Lung (tissue), 12 donors: ENCODE data around the gene DISC1. TPM values are rescaled to one million over a fixed set of nuclear protein-coding genes. Genes with fewer than 3 reads are reported as not detected.

Source experiments
- ATAC-seq: fragments of 200-7000 bp; cut with Tn5 transposase; one replicate; pipeline ENCODE4 v1.9.1; 2020; ENCODE audit warnings: moderate number of reproducible peaks; ENCODE audit not compliant: insufficient read depth, low FRiP score
- DNase-seq, 3 donors: peaks; one replicate each; pipeline ENCODE4 v3.0.0-alpha.2; 2013 to 2017
- H3K27ac ChIP-seq, 2 donors: one replicate each; pipeline ENCODE4 v1.5.1; 2013; ENCODE audit warnings: mild to moderate bottlenecking in 2 of 2, moderate library complexity in 2 of 2, control low read depth in 1 of 2, inconsistent platforms in 1 of 2, low read depth in 1 of 2, low read length in 1 of 2
- H3K27me3 ChIP-seq, 3 donors: one replicate each; pipeline ENCODE4 v1.5.1; 2013; ENCODE audit warnings: low read length in 2 of 3; ENCODE audit not compliant: control insufficient read depth in 3 of 3, insufficient read depth in 3 of 3
- H3K36me3 ChIP-seq, 4 donors: one replicate each; pipeline ENCODE4 v1.5.1; 2013; ENCODE audit warnings: low read length in 4 of 4, mild to moderate bottlenecking in 1 of 4, moderate library complexity in 1 of 4; ENCODE audit not compliant: control insufficient read depth in 4 of 4, insufficient read depth in 4 of 4
- H3K4me1 ChIP-seq, 5 donors: one replicate each; pipeline ENCODE4 v1.5.1; 2013; ENCODE audit warnings: low read length in 5 of 5, mild to moderate bottlenecking in 2 of 5, moderate library complexity in 1 of 5; ENCODE audit not compliant: control insufficient read depth in 5 of 5, insufficient read depth in 5 of 5
- H3K4me3 ChIP-seq: one replicate; pipeline ENCODE4 v1.5.1; 2013; ENCODE audit warnings: mild to moderate bottlenecking, control low read depth, moderate library complexity
- H3K9ac ChIP-seq, 2 donors: one replicate each; pipeline ENCODE4 v1.5.1; 2013; ENCODE audit warnings: low read length in 2 of 2, control low read depth in 1 of 2; ENCODE audit not compliant: insufficient read depth in 1 of 2
- H3K9me3 ChIP-seq, 4 donors: one replicate each; pipeline ENCODE4 v1.5.1; 2013; ENCODE audit warnings: low read length in 3 of 4, mild to moderate bottlenecking in 1 of 4, moderate library complexity in 1 of 4; ENCODE audit not compliant: control insufficient read depth in 4 of 4, insufficient read depth in 3 of 4
- WGBS, 2 donors: extraction: QIAGEN DNeasy Blood & Tissue Kit; methylation state at CpG; one replicate each; pipeline ENCODE4 v1.1.7; 2013; 5-methylcytosine and 5-hydroxymethylcytosine counted together
- polyA plus RNA-seq, 2 donors: library from polyadenylated mRNA; stranded (reverse); fragments of 200-250 nt; gene quantifications; one replicate each; pipeline ENCODE4 v1.2.1, GENCODE V29; 2013
- total RNA-seq, 2 donors: library from RNA; depleted of rRNA in 1 of 2; stranded (reverse); fragments of >200 nt in 1 of 2; gene quantifications; one replicate each; pipeline ENCODE4 v1.2.1, GENCODE V29; 2014 to 2021
- TF ChIP-seq, protein P1 (sequence below): IDR thresholded peaks from 2 replicates; pipeline ENCODE4 v1.5.1; 2012; ENCODE audit warnings: mild to moderate bottlenecking; ENCODE audit errors: control extremely low read depth, extremely low read depth
- donor health status: control.
- donor health status: control.
- donor health status: Bipolar disorder and iron deficiency.
- donor health status: healthy.
- donor health status: DM: yes; HTN: yes; CAD: no.

The DISC1 gene
- total and polyA plus RNA-seq, 4 donors, result 0.98 to 32.9 (median 6.1) TPM

GRCh38 chr1:231970684-231971083, 344.1 kb downstream of the DISC1 start:
- H3K4me1 ChIP-seq, result peaks cover 0 to 22% (median 5%) of the 10 kb centered on the region in 5 donors
- H3K9me3 ChIP-seq, result no peaks in the 10 kb centered on the region
- H3K27ac ChIP-seq, result no peak overlapping the region
- H3K36me3 ChIP-seq, result peaks cover 0 to 1% (median 0%) of the 10 kb centered on the region in 4 donors
- no peak overlapping the region for H3K9ac ChIP-seq
- no peak overlapping the region for H3K4me3 ChIP-seq
- DNase-seq, result peak in 1 of 3 donors; percentile 17
- 43 to 69% methylated on average over 2 of the region's 2 CpGs for WGBS, 2 donors
- TF ChIP-seq, protein P1, sequence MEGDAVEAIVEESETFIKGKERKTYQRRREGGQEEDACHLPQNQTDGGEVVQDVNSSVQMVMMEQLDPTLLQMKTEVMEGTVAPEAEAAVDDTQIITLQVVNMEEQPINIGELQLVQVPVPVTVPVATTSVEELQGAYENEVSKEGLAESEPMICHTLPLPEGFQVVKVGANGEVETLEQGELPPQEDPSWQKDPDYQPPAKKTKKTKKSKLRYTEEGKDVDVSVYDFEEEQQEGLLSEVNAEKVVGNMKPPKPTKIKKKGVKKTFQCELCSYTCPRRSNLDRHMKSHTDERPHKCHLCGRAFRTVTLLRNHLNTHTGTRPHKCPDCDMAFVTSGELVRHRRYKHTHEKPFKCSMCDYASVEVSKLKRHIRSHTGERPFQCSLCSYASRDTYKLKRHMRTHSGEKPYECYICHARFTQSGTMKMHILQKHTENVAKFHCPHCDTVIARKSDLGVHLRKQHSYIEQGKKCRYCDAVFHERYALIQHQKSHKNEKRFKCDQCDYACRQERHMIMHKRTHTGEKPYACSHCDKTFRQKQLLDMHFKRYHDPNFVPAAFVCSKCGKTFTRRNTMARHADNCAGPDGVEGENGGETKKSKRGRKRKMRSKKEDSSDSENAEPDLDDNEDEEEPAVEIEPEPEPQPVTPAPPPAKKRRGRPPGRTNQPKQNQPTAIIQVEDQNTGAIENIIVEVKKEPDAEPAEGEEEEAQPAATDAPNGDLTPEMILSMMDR, result no peak
- H3K27me3 ChIP-seq, result no peaks in the 10 kb centered on the region
- ATAC-seq, result no peak

- H3K27me3 ChIP-seq, result no peaks in the 10 kb centered on the region
- H3K9me3 ChIP-seq, result no peaks in the 10 kb centered on the region
- peak in 2 of 3 donors; percentile 26 to 53 for DNase-seq
- no peak overlapping the region for H3K9ac ChIP-seq
- no peak overlapping the region for H3K4me3 ChIP-seq
- ATAC-seq, result no peak
- TF ChIP-seq, protein P1, result no peak
- H3K36me3 ChIP-seq, result peaks cover 0 to 1% (median 0%) of the 10 kb centered on the region in 4 donors
- H3K27ac ChIP-seq, result peak overlapping the region in 1 of 2 donors; percentile 29
- H3K4me1 ChIP-seq, result peaks cover 0 to 22% (median 5%) of the 10 kb centered on the region in 5 donors
- WGBS, 2 donors, result 68 to 70% methylated on average over 12 of the region's 12 CpGs
These were observed 345.0 kb downstream of the DISC1 start for GRCh38 chr1:231971397-231972110.

DNA sequence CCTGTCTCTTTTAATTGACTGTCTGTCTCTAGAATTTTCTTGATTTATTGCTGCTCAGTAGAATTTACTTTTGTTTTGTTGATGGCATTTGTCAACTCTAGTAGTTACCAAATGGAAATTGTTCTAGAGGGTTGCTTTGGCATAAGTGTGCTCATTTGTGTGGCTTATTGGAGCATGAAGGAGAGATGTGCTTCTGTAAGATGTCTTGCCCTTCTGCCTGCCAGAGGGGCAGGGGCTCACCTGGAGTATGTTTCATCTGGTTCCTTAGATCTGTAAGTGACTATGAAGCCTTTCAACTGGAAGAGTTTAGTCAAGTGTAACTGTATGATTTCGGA, 345.5 kb downstream of the DISC1 start:
- TF ChIP-seq, protein P1, result no peak
- Histone ChIP-seq H3K4me3 (no peak overlapping the region), H3K4me1 (peaks cover 0 to 22% (median 5%) of the 10 kb centered on the region in 5 donors), H3K9ac (no peak overlapping the region), H3K27ac (peak overlapping the region in 1 of 2 donors; percentile 29), H3K9me3 (no peaks in the 10 kb centered on the region), H3K36me3 (peaks cover 0 to 3% (median 0%) of the 10 kb centered on the region in 4 donors), H3K27me3 (no peaks in the 10 kb centered on the region)
- DNase-seq (no peak), ATAC-seq (no peak)
- WGBS, 2 donors, result 96 to 97% methylated on average over 1 of the region's 1 CpG

DNA sequence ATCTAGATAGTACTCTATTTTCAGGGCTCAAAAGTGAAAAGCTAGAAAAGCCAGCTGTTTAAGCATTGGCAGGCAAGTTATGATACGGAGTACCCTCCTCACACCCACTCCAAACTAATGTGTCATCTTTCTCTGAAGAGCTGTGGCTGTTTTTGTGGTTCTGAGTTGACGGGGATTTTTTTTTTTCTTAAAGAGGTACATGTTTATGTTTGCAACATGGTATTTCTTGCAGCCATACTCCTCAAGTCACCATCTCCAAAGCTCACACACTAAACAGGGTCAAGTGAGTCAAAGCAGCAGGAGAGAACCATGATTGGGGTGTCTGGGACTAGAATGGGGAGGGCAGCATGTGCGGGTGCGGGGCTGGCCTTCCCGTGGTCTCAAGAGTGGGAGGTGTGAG, 347.2 kb downstream of the DISC1 start:
- peaks cover 0 to 3% (median 0%) of the 10 kb centered on the region in 4 donors for H3K36me3 ChIP-seq
- WGBS, 2 donors, result 77 to 82% methylated on average over 5 of the region's 5 CpGs
- no peaks in the 10 kb centered on the region for H3K9me3 ChIP-seq
- peaks cover 0 to 22% (median 5%) of the 10 kb centered on the region in 5 donors for H3K4me1 ChIP-seq
- DNase-seq, result peak in 2 of 3 donors; percentile 61 to 74
- H3K27me3 ChIP-seq, result no peaks in the 10 kb centered on the region
- no peak for ATAC-seq
- H3K4me3 ChIP-seq, result no peak overlapping the region
- no peak overlapping the region for H3K9ac ChIP-seq
- TF ChIP-seq, protein P1, result no peak
- H3K27ac ChIP-seq, result no peak overlapping the region
